ENCODE results near the gene MAML1.

MAML1 gene

DNA sequence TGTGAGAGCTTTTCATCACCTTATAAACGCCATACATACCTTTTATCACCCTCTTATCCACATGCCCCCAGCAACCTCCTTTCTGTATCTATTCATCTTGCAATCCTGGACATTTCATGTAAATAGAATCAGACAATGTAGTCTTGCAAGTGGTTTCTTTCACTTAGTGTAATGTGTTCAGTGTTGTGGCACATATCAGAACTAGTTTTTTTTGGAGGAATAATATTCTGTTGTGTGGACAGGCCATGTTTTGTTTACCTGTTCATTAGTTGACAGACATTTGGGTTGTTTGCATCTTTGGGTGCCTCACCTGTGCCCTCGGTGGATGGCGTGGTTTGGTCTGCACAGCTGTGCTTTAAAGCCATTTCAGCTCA lies 89.4 kb downstream of the MAML1 start:
- DNase-seq (ENCODE audit: low read depth in 2 of 2) = no peak

DNA sequence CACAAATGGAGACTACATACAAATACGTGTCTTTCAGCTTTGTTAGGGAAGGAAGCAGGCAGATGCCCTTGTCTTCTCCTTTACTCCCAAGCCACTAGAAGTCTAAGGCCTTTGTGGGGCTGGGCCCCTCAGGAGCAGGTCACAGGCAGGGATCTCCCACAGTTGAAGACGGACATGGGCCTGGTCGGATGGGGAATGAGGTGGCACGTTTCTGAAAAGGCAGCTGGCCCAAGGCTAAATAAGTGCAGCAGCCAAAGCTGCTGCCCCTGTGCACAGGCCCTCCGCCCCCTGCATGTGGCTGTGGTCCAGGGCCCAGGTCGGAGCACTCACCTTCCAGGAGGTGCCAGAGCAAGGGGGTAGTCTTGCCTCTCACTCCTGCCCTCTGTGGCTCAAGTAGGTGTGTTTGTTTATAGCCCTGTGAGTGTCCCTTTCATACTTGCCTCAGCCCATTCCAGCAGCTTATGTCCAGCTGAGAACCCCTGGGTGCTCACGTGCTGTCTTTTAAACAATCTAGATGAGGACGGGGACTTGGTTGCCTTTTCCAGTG lies 89.9 kb downstream of the MAML1 start:
- DNase-seq (ENCODE audit: low read depth in 2 of 2) = no peak

DNA sequence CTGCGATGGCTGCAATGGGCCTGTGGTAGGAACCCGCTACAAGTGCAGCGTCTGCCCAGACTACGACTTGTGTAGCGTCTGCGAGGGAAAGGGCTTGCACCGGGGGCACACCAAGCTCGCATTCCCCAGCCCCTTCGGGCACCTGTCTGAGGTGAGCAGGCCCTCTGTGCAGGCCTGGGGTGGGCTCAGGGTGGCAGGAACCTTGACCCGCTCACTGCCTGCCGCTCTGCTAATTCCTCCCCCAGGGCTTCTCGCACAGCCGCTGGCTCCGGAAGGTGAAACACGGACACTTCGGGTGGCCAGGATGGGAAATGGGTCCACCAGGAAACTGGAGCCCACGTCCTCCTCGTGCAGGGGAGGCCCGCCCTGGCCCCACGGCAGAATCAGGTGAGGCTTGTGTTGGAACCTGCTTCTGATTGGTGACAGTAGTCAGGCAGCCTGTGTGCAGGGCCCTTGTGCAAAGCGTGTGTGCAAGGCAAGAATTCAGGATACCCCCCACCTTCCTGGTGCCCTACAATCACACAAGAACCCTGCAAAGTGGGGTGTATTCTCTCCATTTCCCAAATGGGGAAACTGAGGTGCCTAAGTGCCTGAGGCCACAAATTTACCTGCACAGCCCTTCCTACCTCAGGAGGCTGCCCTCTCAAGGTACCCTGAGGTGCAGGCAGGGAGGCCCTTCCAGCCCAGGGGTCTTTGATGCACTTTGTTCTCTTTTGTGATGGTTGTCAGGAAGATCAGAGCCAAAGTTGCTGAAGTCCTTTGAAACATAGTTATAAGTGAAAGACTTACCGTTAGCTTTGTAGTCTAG lies 91.5 kb downstream of the MAML1 start:
- DNase-seq (ENCODE audit: low read depth in 2 of 2) = no peak

DNA sequence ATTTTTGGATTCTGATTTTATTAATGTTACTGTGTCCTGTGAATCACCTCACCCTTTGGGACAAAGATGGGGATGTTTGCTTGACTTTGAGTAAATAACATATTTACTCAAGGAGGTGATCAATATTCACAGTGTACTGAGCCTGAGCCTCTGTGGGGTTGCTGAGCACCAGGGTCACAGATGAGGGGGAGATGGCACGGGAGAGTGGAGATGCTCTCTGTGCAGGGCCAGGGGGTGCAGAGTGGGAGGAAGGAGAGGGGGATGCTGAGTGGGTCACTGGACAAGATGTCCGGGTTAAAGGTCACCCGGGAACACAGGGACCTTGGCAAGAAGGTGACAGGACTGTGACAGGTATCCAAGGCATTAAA lies 92.1 kb downstream of the MAML1 start:
- DNase-seq (ENCODE audit: low read depth in 2 of 2) = no peak

DNA sequence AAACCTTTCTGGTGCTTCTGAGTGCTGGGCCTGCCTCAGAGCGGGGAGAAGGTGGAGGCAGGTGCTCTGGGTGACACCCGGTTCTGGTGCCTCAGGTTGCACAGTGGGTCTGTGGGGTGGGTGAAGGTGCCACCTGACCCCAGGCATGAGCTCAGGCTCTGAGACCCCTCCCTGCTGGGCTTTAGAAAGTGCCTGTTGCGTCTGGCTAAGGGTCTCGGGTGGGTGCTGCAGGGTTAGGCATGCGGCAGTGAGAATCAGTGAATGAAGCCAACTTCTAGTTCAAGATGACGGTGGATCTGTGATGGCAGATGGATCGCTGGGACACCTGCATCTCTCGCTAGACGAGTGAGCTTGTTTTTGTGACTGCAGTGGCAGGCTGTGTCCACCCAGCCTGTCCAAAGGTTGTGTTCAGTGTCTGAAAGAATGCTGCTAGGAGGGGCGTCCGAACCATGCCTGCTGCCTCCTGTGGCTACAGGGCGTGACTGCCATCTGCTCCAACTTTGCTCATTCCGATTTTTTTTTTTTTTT lies 93.1 kb downstream of the MAML1 start:
- no peak for DNase-seq (ENCODE audit: low read depth in 2 of 2)
